ENCODE data around the gene MKRN2.
"Not testable (repeated sequence)": the region's sequence is repeated elsewhere in the genome, so short reads cannot be mapped to it uniquely, and the experiment has no call there.

MKRN2 gene, protein sequence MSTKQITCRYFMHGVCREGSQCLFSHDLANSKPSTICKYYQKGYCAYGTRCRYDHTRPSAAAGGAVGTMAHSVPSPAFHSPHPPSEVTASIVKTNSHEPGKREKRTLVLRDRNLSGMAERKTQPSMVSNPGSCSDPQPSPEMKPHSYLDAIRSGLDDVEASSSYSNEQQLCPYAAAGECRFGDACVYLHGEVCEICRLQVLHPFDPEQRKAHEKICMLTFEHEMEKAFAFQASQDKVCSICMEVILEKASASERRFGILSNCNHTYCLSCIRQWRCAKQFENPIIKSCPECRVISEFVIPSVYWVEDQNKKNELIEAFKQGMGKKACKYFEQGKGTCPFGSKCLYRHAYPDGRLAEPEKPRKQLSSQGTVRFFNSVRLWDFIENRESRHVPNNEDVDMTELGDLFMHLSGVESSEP

DNA sequence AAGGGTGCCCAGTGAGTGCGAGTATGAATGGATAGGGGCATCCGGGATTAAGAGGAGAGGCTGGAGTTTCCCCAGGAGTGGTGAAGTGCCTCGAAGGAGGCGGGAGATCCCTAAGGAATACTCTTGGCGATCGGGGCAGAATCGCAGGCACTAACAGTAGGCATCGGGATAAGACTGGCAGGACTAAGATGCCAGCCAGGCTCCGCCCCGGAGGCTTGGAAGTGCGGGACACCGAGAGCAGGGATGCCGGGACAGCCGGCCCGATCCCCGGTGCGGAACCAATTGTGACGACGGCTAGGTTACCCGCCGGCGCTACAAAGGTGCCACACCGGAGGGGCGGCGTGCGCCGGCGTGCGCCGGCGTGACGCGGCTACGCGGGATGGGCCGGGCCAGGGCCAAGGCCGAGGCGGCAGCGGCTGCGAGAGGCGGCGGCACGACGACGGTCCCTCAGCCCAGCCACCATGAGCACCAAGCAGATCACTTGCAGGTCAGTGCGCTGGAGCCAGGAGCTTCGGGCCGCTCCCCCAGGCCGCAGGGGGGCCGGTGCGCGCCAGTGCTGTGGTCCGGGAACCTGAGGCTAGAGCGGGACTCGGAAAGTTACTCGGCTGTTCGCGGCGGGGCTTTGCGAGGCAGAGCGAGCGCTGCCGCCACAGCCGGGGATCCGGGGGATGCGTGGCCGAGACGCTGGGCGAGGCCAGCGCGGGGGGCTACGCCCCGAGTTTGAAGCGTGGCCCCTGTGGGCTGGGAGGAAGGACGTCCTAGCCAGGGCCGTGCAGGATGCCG is at the start of gene MKRN2:
Gene MKRN2 (plus strand): TSS at position 398 of the 783 bp plus-strand sequence. CDS start 64 bp downstream, at position 462.
- peak; percentile 75 to 81 for DNase-seq

DNA sequence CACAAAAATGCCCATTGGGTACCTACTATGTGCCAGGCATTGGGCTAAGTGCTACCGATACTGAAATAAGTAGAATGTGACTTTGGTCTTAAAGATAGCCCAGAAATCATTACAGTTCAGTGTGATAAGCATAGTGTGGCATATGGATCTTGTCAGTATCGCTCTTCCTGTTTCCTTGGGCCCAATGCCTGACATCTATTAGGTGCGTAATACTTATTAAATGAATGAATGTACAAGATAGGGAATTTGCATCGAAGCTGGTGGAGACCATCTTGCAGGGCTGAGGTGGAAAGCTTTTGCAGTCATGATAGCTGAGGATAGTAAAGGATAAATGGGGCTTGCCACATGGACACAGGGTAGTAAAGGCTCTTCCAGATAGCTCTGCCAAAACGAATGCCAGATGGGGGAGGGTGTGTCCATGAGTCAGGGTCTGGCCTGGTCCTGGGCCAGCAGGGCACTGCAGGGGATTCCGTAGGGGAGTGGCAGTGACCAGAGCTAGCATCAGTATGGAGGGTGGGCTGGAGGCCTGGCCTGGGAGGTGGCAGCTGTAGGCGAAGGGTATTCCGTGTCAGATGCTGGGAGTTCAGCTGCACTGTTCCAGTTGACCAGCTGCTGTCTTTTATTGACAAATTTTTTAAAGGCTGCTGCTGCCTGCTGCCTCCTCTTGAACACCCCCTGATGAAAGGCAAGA is 49.2 kb upstream of the MKRN2 start:
- peak; percentile 2 to 5 for DNase-seq

DNA sequence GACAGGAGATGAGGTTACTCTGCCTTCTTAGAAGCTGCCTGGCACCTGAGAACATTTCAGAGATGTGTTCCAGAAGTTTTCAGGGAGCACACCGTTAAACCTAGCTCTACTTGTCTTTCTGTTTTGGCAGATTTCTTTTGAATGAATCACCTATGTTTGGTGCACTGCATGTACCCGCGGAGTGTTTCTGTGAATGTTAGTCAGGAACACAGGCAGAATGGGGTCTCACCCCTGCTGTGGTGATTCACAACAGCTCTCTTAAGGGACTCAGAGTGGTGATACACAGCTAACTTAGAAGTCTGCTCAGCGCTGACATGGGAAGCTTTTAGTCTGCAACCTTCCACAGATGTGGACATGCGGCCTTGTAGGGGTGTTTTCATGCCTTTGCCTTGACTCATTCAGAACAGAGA is 48.6 kb upstream of the MKRN2 start:
- no peak for DNase-seq

DNA sequence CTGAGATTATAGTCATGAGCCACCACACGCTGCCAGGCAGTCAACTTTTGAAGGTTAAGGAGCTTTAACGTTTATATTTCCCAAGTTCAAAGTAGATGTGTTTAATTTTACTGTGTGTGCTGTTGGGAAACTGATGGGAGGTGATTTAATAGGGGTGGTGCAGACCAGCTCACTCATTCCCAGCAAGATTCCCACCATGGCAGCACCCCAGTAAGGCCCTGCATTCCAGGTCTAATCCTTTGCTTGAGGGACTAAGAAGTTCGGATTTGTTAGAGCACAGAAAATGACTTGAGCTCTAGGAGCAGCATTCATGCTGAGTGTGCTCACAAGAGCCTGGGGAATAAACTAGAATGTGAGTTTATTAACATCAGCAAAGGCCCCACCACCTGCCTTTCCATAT is 47.4 kb upstream of the MKRN2 start:
- no peak for DNase-seq

DNA sequence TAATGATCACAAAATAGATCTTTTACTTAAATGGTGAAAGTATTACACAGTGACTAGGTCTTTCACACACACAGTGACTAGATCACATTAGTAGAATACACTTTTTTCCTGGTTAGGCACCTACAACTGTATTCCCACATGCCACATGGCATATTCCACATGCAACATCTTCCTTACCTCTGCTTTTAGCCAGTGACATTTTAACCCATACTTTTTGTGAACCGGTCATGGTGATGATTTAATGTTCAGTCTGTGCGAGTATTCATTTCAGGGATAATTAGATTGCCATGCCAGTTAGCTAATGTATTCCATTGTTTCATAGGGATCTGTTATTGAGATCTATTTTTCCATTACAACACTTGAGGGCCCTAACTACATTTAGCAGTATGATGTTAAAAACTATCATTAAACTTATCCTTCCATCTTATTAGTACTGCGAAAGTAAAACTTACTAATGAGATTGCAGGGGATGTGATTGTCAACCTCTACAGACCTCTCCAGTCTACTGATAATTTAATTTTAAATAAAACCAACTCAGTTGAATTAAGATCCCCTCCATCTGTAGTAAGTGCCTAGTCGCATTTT is 44.3 kb upstream of the MKRN2 start:
- DNase-seq = no peak

DNA sequence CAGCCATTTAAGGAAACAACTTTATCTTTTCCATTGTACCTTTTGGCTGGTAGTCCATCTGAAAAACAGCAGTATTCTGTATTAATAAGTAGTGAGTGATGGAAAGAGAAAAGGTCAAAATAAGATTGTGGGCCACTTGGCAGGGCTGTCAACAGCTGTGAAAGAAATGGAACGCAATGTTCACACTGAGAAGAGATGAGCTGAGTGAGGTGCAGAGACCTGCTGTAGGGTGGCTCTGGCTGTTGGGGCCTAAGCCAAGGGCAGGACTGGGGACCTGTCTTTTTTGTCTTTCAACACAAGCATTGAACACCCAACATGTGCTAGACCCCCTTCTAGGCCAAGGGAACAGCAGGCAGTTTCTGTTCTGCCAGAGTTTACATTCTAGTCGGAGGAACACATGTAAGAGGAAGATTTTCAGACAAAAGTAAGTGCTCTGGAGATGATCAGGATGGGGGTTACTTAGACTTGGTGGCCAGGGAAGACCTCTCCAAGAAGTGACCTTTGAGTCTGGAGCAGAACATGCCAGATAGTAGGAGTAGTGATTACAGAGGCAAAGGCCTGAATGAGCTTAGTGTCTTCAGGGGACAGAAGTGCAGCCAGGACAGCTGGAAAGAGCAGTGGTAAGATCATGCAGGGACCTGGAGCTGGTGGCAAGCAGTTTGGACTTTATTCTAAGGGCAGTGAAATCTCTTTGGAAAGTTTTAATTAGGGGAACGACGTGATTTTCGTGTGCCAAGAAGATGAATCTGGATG is 43.0 kb upstream of the MKRN2 start:
- no peak for DNase-seq

DNA sequence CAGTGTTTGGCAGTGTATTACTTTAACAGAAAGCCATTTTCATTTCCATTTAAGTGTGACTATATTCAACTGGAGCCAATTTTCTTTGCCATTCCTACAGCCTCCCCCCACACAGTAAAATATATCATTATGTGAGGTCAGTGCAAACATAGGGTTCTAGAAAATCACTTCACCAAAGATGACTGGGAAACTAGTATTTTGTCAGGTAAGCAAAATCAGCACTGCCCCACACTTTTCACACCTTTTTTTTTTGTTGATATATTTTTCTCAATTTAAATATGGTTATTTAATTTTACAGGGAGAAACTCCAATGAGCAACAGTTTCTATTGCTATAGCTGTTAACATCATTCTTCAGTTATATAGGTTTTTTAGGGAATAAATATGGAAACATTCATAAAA is 41.3 kb upstream of the MKRN2 start:
- no peak for DNase-seq

DNA sequence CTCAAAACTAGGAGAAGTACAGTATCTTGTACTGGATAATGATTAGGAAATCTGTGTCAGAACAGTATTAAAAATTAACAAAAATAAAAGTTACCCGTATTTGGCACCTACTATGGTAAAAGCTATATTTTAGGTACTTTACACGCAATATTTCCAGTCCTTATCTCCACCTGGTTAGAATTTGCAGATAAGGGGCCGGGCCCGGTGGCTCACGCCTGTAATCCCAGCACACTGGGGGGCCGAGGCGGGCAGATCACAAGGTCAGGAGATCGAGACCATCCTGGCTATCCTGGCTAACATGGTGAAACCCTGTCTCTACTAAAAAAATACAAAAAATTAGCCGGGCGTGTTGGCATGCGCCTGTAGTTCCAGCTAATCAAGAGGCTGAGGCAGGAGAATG is 40.0 kb upstream of the MKRN2 start:
- no peak for DNase-seq

DNA sequence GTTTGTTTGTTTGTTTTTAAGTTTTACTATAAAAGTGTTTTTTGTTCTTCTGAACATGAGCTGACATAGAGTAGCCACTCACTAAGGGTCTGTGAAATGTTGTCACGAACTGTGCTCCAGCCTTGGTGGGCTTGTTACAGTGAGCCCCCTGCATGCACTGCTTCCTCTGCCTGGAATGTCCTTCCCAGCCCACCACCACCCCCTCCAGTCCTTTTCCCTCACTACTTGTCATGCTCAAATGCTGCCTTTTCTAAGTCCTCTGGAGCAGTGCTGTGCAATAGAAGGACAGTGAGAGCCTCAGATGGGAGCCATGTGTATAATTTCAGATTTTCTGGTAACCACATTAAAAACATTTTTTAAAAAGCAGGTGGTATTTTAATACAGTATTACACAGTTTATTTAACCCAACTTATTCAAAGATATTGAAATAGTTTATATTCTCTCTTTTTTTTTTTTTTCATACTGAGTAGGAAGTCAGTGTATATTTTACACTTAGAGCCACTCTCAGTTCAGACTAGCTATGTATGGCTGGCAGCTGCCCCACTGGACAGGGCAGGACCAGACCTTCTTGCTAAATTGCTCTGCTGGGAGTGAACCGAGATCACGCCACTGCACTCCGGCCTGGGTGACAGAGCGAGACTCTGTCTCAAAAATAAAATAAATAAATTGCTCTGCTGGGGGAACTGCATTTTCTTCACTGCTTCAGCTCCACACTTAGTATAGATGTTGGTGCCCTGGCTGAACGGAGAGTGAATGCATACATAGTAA is 38.4 kb upstream of the MKRN2 start:
- no peak for DNase-seq

DNA sequence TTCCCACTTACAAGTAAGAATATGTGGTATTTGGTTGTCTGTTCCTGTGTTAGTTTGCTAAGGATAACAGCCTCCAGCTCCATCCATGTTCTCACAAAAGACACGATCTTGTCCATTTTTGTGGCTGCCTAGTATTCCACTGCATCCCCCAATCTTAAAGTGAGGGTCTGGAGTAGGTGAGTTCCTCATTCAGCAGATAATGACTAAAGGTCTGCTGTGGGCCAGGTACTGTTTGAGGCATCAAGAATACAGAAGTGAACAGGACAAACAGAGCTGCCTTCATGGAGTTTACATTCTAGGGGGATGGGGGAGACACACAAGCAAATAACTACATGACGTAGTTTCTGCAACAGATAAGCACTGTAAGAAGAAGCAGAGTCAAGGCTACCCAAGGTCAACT is 35.9 kb upstream of the MKRN2 start:
- no peak for DNase-seq

DNA sequence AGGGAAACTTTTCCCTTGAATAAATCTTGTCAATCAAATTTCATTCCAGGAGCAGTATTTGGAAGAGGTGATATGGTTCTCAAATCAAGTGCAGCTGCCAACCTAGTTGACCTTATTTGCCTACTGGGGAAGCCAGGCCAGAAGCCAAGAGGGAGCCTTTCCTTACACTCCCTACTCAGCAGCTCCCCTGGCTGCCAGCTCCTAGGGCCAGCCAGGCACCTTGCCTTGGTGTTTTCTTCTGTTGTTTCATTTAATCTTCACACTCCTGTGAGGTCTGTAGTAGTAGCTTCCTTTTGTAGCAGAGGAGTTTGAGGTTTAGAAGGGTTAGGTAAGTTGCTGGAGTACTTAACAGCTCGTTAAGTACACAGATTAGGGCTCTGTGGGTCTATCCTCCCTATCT is 34.2 kb upstream of the MKRN2 start:
- no peak for DNase-seq

DNA sequence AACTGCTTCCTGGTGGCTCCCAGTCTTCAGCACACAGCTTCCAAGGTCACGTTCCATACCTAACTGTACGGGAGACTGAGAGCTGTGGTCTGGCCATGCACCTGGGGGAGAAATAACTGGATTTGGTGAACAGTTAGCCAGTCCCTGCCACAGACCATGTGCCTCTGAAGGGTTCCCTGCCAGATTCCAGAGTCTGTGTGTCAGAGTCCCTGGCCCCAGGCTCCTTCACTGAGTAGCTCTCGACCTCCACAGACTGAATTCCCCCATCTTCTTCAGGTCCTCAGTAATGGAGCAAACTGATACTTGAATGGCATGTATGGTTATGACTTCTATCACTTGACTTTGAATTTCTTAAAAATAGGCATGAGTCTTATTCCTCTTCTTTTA is 29.1 kb upstream of the MKRN2 start:
- DNase-seq = no peak

DNA sequence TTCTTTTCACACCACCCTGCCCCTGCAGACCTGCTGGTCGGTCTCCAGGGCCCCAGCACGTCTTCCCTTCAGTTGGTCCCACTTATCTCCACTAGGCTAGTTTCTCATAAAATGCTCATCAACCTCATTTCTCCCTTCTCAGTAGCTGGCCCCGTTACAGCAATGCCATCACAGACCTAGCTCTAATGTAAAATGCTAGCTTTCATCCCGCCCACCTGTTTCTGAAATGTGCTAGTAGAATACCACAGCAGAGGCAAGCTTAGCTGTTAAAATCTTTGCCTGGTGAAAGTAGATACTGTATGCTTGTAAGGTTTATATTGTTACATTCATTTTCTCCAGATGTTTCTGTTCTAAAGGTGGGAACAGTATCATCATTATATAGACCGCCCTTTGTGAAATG is 24.7 kb upstream of the MKRN2 start:
- DNase-seq = no peak

DNA sequence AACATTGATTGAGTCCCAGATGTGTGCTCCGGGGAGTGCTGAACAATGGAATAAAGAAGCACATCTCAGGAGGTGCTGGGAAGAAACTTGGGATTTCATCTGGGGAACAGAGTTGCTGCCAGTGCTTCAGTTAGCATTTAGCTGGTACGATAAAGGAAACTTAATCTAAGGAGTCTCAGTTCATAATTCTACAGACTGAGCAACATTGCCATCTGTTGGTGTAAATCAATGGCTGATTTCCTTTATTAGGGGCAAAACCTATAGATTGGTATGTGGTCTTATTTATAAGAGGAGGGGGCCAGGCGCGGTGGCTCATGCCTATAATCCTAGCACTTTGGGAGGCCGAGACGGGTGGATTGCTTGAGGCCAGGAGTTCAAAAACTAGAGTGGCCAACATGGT is 20.5 kb upstream of the MKRN2 start:
- no peak for DNase-seq

DNA sequence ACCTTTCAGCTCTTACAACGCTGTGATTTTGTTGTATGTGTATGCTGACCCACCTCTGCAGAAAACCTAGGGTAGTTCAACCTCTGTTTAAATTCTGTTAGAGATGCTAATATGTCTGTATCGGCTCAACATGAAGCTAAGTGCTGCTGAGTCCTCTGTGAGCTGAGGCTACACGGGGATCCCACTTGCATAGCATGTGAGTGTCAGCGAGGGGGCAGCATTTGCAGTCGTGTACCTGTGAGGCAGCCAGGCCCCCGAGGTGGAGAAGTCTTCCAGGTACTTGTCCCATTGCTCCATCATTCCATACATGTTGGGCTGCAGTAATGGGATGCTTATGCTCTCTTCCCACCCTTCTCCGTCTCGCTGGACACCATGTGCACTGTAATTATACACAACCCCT is 15.3 kb upstream of the MKRN2 start:
- DNase-seq = no peak

DNA sequence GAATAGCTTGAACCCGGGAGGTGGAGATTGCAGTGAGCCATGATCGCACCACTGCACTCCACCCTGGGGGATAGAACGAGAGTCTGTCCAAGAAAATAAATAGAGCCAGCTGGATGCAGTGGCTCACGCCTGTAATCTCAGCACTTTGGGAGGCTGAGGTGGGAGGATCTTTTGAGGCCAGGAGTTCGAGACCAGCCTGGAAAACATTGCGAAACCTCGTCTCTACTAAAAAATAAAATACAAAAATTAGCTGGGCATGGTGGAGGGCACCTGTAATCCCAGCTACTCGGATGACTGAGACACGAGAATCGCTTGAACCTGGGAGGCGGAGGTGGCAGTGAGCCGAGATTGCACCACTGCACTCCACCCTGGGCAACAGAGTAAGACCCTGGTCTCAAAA is 13.4 kb upstream of the MKRN2 start:
- DNase-seq = not testable (repeated sequence)

DNA sequence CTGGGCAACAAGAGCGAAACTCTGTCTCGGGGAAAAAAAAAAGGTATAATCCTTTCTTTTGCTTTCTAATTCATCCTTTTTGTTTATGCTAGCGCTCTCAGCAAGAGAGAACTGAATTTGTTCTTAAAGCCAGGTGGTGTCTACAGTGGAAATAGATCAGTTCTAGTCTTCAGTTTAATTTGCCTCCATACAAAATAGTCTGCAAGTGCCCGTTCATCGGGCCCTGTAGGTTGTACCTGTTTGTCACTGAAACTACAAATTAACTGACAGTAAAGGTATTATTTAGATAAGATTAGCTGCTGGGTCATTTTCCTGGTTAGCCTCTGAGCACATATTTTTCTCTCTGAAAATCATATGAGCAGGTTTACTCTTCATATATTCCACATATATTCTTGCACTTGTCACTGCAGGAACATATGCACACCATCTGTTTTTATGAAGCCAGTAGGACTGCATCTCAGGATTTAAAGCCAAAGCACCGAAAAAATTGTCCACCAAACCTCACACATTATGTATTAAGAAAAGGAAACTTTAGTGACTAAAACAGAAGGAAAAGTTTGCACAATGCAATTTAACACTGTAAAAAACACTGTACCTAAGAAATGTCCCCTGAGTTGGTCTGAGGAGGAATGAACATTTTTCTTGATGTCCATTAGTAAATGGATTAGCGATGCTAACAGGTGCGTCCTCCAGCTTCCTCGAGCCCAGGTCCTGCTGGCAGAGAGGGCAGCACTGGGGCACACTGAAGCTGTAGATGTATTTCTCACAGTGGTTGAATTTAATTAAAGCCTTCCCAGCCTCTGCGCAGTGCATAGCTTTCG is 12.0 kb upstream of the MKRN2 start:
- DNase-seq = no peak

DNA sequence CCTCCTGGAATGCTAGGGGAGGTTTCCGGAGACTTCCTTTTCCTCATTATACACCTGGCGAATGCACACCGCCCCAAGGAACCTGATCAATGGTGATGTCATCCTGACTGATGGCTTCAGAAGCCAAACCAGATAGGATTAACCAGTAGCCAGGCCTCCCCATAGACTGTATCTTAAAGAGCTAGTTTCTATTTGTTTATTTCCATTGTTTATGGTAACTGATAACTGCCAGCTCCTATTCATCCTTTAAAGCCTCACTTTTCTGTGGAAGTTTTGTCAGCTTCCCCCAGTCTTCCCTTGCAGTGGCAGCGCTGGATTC is 11.5 kb upstream of the MKRN2 start, which contains the start of gene MKRN2OS:
Gene MKRN2OS (minus strand): TSS at position 27 of the 319 bp plus-strand sequence. CDS start 35 bp downstream, outside the sequence.
- no peak for DNase-seq

DNA sequence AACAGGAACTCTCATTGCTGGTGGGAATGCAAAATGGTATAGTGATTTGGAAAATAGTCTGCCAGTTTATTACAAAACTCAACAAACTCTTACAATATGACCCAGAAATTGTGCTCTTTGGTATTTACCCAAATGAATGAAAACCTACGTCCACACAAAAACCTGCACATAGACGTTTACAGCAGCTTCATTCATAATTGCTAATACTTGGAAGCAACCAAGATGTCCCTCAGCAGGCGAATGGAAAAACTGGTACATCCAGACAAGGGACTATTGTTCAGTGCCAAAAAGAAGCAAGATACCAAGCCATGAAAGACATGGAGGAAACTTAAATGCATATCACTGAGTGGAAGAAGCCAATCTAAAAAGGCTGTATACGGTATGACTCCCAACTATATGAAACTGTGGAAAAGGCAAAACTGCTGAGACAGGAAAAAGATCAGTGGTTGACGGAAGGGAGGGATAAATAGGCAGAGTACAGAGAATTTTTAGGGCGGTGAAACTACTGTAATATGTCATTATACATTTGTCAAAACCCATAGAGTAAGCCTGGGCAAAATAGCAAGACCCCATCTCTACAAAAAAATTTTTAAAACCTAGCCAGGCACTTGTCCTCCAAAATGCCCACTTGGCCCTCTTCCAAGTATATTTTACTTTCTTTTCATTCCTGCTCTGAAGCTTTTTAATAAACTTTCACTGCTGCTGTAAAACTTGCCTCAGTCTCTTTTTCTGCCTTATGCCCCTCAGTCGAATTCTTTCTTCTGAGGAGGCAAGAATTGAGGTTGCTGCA is 6.7 kb upstream of the MKRN2 start:
- DNase-seq = no peak

DNA sequence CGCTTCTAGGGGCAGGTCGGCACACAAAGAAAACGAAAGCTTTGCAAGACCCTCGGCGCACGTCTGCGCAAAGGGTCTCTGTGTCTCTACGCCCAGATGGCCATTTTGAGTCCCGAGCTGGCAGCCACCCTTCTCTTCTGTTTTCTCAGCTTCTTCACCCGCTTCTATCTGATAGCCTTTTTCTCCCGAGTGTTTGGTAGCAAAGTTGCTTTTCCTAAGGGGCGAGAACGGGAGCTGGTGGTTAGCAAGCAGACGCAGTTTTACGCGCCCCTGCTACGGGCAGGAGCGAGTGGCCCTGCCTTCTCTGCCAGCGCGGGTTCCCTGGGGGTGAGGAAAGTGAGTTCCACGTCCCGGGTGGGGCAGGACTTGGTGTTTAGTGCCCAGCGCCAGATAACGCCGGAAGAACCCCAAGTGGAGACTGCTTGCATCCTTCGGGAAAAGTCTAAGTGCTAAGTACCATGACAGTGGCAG is 2.9 kb upstream of the MKRN2 start:
- DNase-seq = peak; percentile 49 to 66

Measured in SHP77 (cell line).